HG02623 (cell line): ENCODE measurements around the gene LRRC56.

Experiments
- ATAC-seq: cut with Tn5 transposase; IDR thresholded peaks from one replicate; pipeline ENCODE4 v1.9.1; 2021; ENCODE audit warnings: moderate library complexity; ENCODE audit not compliant: unreplicated experiment

LRRC56 gene

DNA sequence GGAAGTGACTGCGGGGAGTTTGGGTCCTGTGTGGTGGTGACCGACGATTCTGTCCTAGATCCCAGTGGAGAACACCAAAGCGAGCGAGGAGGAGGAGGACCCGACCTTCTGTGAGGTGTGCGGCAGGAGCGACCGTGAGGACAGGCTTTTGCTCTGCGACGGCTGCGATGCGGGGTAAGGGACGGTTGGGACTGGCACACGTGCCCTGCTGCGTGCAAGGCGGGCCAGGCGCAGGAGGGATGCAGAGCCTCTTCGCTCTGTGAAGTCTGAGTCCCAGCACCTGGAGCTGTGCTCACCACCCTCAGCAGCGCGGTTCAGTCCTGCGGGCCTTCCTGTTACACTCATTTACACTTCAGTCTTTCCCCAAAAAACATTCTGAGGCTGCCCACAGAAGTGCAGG is 55.2 kb downstream of the LRRC56 start:
- no peak for ATAC-seq

DNA sequence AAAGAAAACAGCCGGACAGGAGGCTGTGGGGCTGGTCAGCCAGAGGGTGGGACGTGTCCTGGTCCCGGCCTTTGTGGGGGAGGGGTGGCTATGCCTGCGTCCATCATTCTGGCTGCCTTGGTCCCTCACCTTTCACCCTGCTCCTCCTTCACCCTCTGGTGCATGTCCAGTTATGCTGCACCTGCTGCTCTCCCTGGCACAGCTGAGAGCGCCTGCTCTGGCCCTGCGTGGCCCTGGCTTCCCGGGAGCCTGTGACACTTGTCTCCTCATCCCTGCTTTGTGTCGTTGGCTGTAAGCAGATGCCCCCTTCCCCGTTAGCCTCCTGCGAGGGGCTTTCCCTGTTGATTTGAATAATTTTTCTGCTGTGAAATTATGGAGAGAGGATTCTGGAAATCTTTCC is 55.6 kb downstream of the LRRC56 start:
- ATAC-seq, result no peak

DNA sequence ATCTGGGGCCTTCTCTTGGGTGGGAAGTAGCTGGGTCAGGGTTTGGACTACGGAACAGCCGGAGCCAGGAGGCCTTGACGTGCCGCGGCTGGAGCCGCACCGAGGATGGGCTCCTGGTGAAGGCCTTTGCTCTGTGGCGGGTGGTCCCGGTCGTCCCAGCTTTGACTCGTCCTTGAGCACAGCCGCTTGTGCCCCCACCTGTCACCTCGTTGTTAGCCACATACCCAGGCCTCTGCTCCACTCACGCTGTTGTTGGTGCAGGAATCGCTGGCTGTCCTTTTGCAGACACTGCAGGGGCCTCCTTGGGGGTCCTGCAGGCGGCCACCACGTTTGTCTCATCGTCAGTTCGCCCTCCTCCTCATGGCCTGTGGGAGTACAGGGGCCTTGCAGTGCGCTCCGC is 56.0 kb downstream of the LRRC56 start:
- no peak for ATAC-seq

DNA sequence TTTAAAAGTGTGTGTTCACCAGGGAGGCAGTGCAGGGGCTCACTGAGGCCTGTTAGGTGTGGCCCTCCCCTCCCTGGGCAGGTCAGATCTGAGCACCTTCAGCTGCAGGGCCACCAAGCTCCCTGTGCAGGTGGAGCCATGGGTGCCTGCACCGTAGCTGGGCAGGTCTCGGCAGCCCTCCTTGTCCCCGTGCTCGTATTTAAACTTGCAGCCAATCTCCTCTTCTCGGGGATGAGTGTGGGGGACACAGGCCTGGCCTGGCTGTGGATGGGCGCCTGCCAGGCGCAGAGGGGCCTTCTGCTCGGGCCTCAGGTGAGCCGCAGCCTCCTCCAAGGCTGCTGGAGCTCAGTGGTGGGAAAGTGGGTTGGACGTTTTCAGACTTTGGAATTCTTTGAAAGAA is 58.1 kb downstream of the LRRC56 start:
- ATAC-seq, result no peak

DNA sequence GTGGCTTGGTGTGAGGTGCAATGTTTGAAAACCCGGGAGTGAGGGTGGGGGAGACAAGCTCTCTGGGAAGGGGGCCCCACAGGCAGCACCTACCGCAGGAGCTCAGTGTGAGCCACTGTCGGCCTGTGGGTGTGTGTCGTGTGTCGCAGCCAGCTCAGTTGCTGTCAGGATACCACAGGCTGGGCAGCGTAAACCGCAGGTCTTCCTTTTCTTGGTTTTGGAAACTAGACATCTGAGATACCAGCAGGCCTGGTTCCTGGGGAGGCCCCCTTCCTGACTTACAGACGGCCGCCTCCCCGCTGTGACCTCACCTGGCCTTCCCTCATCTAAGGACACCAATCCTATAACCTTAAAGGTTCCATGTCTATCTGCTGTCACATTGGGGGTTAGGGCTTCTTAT is 59.0 kb downstream of the LRRC56 start:
- ATAC-seq, result no peak

DNA sequence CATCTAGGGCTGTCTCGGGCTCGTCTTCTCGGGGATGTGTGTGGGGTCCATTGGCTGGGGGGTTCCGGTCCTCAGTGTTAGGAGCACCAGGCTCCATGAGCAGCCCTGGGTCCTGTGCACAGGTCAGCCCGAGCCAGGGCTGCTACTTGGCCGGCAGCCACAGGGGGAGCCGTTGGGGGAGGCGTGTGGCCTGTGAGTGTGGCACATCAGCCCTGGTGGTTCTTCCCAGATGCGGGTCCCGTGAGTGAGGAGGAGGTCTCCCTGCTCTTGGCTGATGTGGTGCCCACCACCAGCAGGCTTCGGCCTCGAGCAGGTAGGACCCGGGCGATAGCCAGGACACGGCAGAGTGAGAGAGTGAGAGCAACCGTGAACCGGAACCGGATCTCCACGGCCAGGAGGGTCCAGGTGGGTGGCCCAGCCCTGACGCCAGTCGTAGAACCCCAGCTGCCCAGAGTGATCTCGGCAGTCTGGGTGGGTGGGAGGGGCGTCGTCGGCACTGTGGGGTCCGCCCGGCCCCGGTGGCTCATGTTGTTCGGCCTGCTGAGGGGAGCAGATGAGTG is 59.9 kb downstream of the LRRC56 start:
- ATAC-seq, result no peak

DNA sequence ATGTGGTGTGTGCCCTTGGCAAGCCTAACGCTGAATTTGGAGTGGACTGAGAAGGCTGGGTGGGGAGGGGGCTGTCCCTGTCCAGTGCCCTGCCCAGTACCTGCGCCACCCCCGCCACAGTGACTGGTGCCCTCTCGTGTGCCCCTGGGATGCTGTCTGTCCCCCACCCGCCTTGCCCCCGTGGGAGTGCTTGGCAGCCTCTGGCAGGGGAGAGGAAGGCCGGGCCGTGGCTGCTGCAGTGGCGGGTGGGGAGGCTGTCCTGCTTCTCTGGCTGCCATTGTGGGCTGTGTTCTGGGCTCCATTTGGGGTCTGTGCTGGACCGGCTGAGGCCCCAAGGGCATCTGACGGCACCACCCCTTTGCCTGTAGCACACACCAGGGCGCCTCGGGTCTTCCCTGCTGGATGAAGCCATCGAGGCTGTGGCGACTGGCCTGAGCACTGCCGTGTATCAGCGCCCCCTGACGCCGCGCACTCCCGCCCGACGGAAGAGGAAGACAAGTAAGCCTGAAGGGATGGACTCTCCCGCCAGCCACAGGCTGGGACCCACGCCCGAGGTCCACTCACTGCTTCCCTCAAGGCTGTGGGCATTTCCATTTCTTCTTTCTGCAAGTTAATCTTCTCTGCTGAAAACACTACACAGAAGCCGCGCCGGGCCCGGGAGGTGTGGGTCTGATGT is 60.8 kb downstream of the LRRC56 start:
- ATAC-seq, result no peak

DNA sequence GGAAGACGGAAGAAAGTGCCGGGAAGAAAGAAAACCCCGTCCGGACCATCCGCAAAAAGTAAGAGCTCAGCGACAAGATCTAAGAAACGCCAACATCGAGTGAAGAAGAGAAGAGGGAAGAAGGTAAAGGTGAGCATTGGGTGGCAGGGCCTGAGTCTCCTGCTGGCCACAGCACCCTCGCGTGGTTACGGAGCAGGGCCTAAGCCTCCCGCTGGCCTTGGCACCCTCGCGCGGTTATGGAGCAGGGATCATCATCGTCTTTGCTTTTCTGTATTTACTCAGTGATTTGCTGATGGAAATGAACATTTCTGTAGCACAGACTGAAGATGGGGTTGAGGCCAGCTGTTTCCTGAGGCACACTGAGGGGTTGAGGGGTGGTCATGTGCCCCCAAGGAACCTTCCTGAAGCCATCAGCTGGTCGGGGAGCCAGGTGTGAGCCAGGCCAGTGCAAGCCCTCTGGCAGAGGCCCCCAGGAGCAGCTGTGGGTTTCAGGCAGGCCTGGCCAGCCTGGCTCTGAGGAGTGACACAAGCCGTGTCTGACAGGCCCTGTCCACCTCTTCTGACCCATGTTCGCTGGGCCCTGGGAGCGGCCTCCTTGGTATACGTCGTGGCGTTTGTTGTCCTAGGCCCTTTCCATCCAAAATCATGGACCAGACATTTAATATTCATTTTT is 64.4 kb downstream of the LRRC56 start:
- ATAC-seq, result no peak

DNA sequence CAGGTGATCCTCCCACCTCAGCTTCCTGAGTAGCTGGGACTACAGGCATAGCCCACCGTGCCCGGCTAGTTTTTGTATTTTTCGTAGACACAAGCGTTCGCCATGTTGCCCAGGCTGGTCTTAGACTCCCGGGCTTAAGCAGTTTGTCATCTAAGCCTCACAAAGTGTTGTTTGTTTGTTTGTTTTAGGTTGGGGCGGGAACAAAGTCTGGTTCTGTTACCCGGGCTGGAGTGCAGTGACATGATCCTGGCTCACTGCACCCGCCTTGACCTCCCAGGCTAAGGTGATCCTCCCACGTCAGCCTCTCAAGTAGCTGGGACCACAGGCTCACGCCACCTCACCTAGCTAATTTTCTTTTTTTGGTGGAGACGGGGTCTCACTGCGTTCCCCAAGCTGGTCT is 65.8 kb downstream of the LRRC56 start:
- no peak for ATAC-seq
